ENCODE data around the gene ST8SIA1. TPM values are rescaled to one million over a fixed set of nuclear protein-coding genes. Genes with fewer than 3 reads are reported as not detected.

ST8SIA1 gene
- total RNA-seq, 6 experiments from 2014 or later = 0.16 to 0.37 (median 0.35) TPM; not detected in 3

DNA sequence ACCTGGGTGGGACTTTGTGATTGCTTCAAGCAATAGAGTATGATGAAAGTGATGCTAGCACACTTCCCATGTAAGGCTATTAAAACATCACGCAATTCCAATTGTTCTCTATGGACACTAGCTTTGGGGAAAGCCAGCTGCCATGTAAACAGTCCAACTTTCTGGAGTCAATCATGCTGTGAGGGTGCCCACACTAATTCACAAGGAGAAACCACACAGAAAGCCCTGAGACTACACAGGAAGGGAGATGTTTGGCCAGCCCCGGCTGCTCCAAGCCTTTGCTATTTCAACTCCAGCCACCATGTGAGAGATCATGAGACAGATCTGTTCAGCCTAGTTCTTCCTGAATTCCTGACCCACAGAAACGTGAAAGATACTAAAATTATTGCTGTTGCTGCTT lies 96.3 kb downstream of the ST8SIA1 start:
- no peak for ATAC-seq
- no peaks in the 10 kb centered on the region for H3K27me3 ChIP-seq
- intact Hi-C loops (cut with DNase I) = no loop called here
- TF ChIP-seq POLR2A (IDR thresholded peaks at IDR 0.05) = no peak
- TF ChIP-seq, protein P1, sequence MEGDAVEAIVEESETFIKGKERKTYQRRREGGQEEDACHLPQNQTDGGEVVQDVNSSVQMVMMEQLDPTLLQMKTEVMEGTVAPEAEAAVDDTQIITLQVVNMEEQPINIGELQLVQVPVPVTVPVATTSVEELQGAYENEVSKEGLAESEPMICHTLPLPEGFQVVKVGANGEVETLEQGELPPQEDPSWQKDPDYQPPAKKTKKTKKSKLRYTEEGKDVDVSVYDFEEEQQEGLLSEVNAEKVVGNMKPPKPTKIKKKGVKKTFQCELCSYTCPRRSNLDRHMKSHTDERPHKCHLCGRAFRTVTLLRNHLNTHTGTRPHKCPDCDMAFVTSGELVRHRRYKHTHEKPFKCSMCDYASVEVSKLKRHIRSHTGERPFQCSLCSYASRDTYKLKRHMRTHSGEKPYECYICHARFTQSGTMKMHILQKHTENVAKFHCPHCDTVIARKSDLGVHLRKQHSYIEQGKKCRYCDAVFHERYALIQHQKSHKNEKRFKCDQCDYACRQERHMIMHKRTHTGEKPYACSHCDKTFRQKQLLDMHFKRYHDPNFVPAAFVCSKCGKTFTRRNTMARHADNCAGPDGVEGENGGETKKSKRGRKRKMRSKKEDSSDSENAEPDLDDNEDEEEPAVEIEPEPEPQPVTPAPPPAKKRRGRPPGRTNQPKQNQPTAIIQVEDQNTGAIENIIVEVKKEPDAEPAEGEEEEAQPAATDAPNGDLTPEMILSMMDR (IDR thresholded peaks at IDR 0.05) = no peak
- H3K4me1 ChIP-seq = no peaks in the 10 kb centered on the region
- H3K9me3 ChIP-seq = no peaks in the 10 kb centered on the region
- WGBS (ENCODE audit: insufficient coverage, low coverage, low lambda C conversion rate, missing lambda C conversion rate) = 50% methylated on average over 2 of the region's 3 CpGs
- H3K27ac ChIP-seq = no peak overlapping the region
- H3K4me3 ChIP-seq = no peak overlapping the region
- H3K36me3 ChIP-seq = no peaks in the 10 kb centered on the region
- DNase-seq = no peak

DNA sequence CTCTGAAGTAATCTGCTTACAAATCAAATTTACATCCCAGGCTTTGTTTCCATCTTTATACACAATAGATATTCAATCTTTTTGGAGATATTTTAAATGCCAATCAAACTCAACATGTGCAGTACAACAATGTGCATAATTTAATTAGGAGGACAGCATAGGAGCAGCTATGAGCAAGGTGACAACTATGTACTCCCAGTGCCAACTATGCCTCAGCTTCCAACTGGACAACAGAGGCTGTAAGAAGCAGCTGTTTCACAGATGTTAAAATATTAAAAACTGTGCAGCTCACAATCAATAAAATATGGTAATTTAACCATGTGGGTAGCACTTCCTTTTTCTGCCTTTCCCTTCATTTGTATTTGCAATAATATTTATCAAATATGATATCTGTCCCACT lies 99.9 kb downstream of the ST8SIA1 start:
- no peaks in the 10 kb centered on the region for H3K36me3 ChIP-seq
- no peak overlapping the region for H3K4me3 ChIP-seq
- intact Hi-C loops (cut with DNase I) = no loop called here
- no peaks in the 10 kb centered on the region for H3K27me3 ChIP-seq
- DNase-seq = no peak
- no peak for TF ChIP-seq POLR2A (IDR thresholded peaks at IDR 0.05)
- TF ChIP-seq, protein P1 (IDR thresholded peaks at IDR 0.05) = no peak
- H3K4me1 ChIP-seq = peaks cover 0 to 8% (median 2%) of the 10 kb centered on the region in 4 donors
- no peaks in the 10 kb centered on the region for H3K9me3 ChIP-seq
- ATAC-seq = no peak
- H3K27ac ChIP-seq = no peak overlapping the region

DNA sequence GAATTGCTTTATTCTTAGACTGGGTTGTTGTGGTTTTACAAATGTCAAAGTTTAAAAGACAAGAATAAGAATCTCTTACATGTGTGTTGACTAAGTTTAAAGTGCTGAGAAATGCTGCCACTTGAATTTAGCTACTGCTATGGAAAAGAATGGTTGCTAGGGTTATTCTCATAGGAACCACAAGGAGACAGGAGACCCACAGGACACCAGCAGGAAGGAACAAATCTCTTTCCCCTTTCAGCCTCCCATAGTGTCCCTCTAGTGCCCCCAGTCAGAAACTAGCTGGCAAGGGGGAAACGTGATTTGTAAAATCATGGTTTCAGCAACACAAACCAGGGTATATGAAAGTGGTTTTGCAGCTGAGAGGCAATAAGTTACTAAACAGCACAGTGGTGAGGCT lies 102.7 kb downstream of the ST8SIA1 start:
- intact Hi-C loops (cut with DNase I) = no loop called here
- DNase-seq (no peak), ATAC-seq (no peak)
- Histone ChIP-seq H3K4me3 (no peak overlapping the region), H3K9me3 (no peaks in the 10 kb centered on the region), H3K36me3 (no peaks in the 10 kb centered on the region), H3K27me3 (no peaks in the 10 kb centered on the region), H3K4me1 (peaks cover 0 to 12% (median 2%) of the 10 kb centered on the region in 4 donors), H3K27ac (no peak overlapping the region)
- TF ChIP-seq POLR2A (IDR thresholded peaks at IDR 0.05) = no peak
- TF ChIP-seq, protein P1 (IDR thresholded peaks at IDR 0.05) = no peak
- WGBS (ENCODE audit: insufficient coverage, low coverage, low lambda C conversion rate, missing lambda C conversion rate) = 70% methylated on average over 1 of the region's 1 CpG

DNA sequence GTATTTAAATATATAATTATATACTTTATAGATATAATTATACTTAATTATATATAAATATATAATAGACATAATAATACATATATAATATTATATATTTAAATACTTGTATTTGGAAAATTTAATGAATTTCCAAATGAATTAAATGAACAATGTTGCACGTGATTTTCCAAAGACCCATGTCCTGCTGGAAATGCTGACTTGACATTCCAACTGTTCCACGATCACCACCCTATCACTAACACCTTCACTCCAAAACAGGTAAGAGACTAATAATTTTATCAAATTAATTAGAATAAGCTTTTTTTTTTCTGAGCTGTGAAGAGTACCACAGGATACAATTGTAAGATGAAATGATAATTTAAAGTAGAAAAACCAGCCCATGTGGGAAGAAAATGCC lies 103.4 kb downstream of the ST8SIA1 start:
- H3K4me1 ChIP-seq = peaks cover 0 to 12% (median 2%) of the 10 kb centered on the region in 4 donors
- ATAC-seq (no peak), DNase-seq (no peak)
- TF ChIP-seq, protein P1 (IDR thresholded peaks at IDR 0.05) = no peak
- TF ChIP-seq POLR2A (IDR thresholded peaks at IDR 0.05) = no peak
- WGBS (ENCODE audit: insufficient coverage, low coverage, low lambda C conversion rate, missing lambda C conversion rate) = 92% methylated on average over 2 of the region's 2 CpGs
- no peaks in the 10 kb centered on the region for H3K36me3 ChIP-seq
- no peaks in the 10 kb centered on the region for H3K9me3 ChIP-seq
- no peak overlapping the region for H3K27ac ChIP-seq
- intact Hi-C loops (cut with DNase I) = no loop called here
- no peaks in the 10 kb centered on the region for H3K27me3 ChIP-seq
- no peak overlapping the region for H3K4me3 ChIP-seq

DNA sequence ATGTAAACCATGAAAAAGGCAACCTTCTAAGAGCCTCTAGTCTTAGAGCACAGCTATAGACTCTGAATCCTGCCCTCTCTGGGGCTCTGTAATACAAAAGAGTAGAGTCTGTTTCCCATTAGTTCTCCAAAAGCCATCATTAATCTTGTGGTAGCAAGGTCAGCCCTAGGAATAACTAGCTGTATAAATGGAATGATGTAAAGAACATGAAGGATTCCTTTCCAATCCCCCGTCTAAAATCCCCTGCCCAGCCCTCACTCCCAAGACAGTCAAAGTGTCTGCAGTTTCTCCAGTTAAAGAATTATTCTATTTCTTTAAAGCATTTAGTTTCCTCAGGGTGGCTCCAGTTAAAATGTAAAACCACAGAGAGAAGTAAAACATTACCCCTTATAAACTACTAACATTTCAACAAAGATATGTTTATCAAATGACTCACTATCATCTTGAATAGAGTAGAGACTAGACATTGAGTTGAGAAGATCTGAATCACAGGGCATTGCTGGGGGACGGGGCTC lies 104.2 kb downstream of the ST8SIA1 start:
- no peak overlapping the region for H3K4me3 ChIP-seq
- intact Hi-C loops (cut with DNase I) = no loop called here
- no peaks in the 10 kb centered on the region for H3K36me3 ChIP-seq
- ATAC-seq (peak in 2 of 4 donors; percentile 15 to 58), DNase-seq (no peak)
- no peak for TF ChIP-seq POLR2A (IDR thresholded peaks at IDR 0.05)
- TF ChIP-seq, protein P1 (IDR thresholded peaks at IDR 0.05) = no peak
- no peaks in the 10 kb centered on the region for H3K27me3 ChIP-seq
- H3K4me1 ChIP-seq = peaks cover 0 to 12% (median 2%) of the 10 kb centered on the region in 4 donors
- no peak overlapping the region for H3K27ac ChIP-seq
- H3K9me3 ChIP-seq = no peaks in the 10 kb centered on the region
- 76% methylated on average over 2 of the region's 2 CpGs for WGBS (ENCODE audit: insufficient coverage, low coverage, low lambda C conversion rate, missing lambda C conversion rate)

All from right lobe of liver (tissue), 6 donors.